ENCODE results near the gene MDM2. TPM values are rescaled to one million over a fixed set of nuclear protein-coding genes. Genes with fewer than 3 reads are reported as not detected.

Gene MDM2
- total RNA-seq, 2 experiments from 2014 or later: 148 to 153 TPM

- H3K27me3 Mint-ChIP-seq: no peaks in the 10 kb centered on the region
- no peaks in the 10 kb centered on the region for H3K9me3 Mint-ChIP-seq
- no peaks in the 10 kb centered on the region for H3K4me1 Mint-ChIP-seq (ENCODE audit: low read depth)
- no peaks in the 10 kb centered on the region for H3K36me3 Mint-ChIP-seq (ENCODE audit: low read depth)
- H3K27ac Mint-ChIP-seq: no peak overlapping the region
- DNase-seq (peak; percentile 28), ATAC-seq (peak; percentile 99)
- ChIA-PET POLR2A (no interaction called here), CTCF (no interaction called here)
- intact Hi-C loops (cut with micrococcal nuclease): no loop called here
- no peak for TF ChIP-seq CTCF (IDR thresholded peaks at IDR 0.05)
- H3K4me3 Mint-ChIP-seq: no peak overlapping the region
Observed at GRCh38 chr12:68792952-68793351, 15.0 kb upstream of the MDM2 start.

GRCh38 chr12:68793436-68793835, 14.5 kb upstream of the MDM2 start:
- Mint-ChIP-seq H3K4me3 (no peak overlapping the region), H3K4me1 (ENCODE audit: low read depth) (no peaks in the 10 kb centered on the region), H3K27me3 (no peaks in the 10 kb centered on the region), H3K27ac (no peak overlapping the region), H3K9me3 (no peaks in the 10 kb centered on the region), H3K36me3 (ENCODE audit: low read depth) (no peaks in the 10 kb centered on the region)
- CTCF ChIA-PET: no interaction called here
- no peak for ATAC-seq
- TF ChIP-seq CTCF (IDR thresholded peaks at IDR 0.05): no peak
- intact Hi-C loops (cut with micrococcal nuclease): no loop called here
- POLR2A ChIA-PET: no interaction called here
- no peak for DNase-seq

GRCh38 chr12:68793975-68794652, 13.9 kb upstream of the MDM2 start:
- H3K36me3 Mint-ChIP-seq (ENCODE audit: low read depth): no peaks in the 10 kb centered on the region
- no peaks in the 10 kb centered on the region for H3K4me1 Mint-ChIP-seq (ENCODE audit: low read depth)
- no peak overlapping the region for H3K4me3 Mint-ChIP-seq
- ChIA-PET POLR2A (no interaction called here), CTCF (no interaction called here)
- no peak for ATAC-seq
- TF ChIP-seq CTCF (IDR thresholded peaks at IDR 0.05): no peak
- H3K9me3 Mint-ChIP-seq: no peaks in the 10 kb centered on the region
- no peak overlapping the region for H3K27ac Mint-ChIP-seq
- no peaks in the 10 kb centered on the region for H3K27me3 Mint-ChIP-seq
- no peak for DNase-seq
- intact Hi-C loops (cut with micrococcal nuclease): no loop called here

GRCh38 chr12:68794653-68795251, 13.2 kb upstream of the MDM2 start:
- Mint-ChIP-seq H3K4me1 (ENCODE audit: low read depth) (no peaks in the 10 kb centered on the region), H3K27ac (no peak overlapping the region), H3K36me3 (ENCODE audit: low read depth) (no peaks in the 10 kb centered on the region), H3K4me3 (no peak overlapping the region), H3K9me3 (no peaks in the 10 kb centered on the region), H3K27me3 (no peaks in the 10 kb centered on the region)
- ATAC-seq: no peak
- TF ChIP-seq CTCF (IDR thresholded peaks at IDR 0.05): no peak
- CTCF ChIA-PET: no interaction called here
- intact Hi-C loops (cut with micrococcal nuclease): no loop called here
- POLR2A ChIA-PET: interaction anchor here (1.7 kb wide), 1 partner anchor 13 kb away, joined by 5 read pairs; the partner anchor contains the start of gene MDM2
- DNase-seq: no peak

- H3K4me1 Mint-ChIP-seq (ENCODE audit: low read depth): no peaks in the 10 kb centered on the region
- H3K27ac Mint-ChIP-seq: no peak overlapping the region
- no peaks in the 10 kb centered on the region for H3K27me3 Mint-ChIP-seq
- no peaks in the 10 kb centered on the region for H3K9me3 Mint-ChIP-seq
- CTCF ChIA-PET: interaction anchor here (0.8 to 1.4 kb wide), 3 partner anchors 11 to 54 kb away, joined by 3 read pairs; partner anchors contain the start of gene MDM2
- DNase-seq: no peak
- H3K36me3 Mint-ChIP-seq (ENCODE audit: low read depth): no peaks in the 10 kb centered on the region
- POLR2A ChIA-PET: interaction anchor here (1.1 to 1.7 kb wide), 2 partner anchors 11 kb away, joined by 3 to 5 read pairs; partner anchors contain the start of gene MDM2
- no peak overlapping the region for H3K4me3 Mint-ChIP-seq
- ATAC-seq: no peak
- intact Hi-C loops (cut with micrococcal nuclease): no loop called here
- TF ChIP-seq CTCF (IDR thresholded peaks at IDR 0.05): no peak
Observed at GRCh38 chr12:68796399-68796798, 11.6 kb upstream of the MDM2 start.
